ENCODE results near the gene ITGB5. TPM values are rescaled to one million over a fixed set of nuclear protein-coding genes. Genes with fewer than 3 reads are reported as not detected.

ITGB5 gene
- total and polyA plus RNA-seq, 2 donors (not counting 3 experiments of a cell fraction or from before 2014, with no cell fraction given) = 144 to 170 TPM

- no peak for TF ChIP-seq POLR2AphosphoS5 (IDR thresholded peaks at IDR 0.05; ENCODE audit: insufficient read depth, low read depth, low read length)
- no peak for TF ChIP-seq MYC (IDR thresholded peaks at IDR 0.05; ENCODE audit: low read depth, low read length)
- no peak for TF ChIP-seq MAX (IDR thresholded peaks at IDR 0.05; ENCODE audit: insufficient read depth, insufficient read length)
- no peak for TF ChIP-seq CTCF (IDR thresholded peaks at IDR 0.05; ENCODE audit: extremely low read depth in 1 of 2, insufficient read depth in 1 of 2, low read depth in 1 of 2, low read length in 2 of 2)
- no peak for TF ChIP-seq FOS (IDR thresholded peaks at IDR 0.05; ENCODE audit: borderline replicate concordance, insufficient read depth, low read length)
- no peak for TF ChIP-seq POLR2A (IDR thresholded peaks at IDR 0.05; ENCODE audit: low read depth, low read length)
- no peak for TF ChIP-seq GATA2 (IDR thresholded peaks at IDR 0.05; ENCODE audit: insufficient read depth, insufficient read length, low read depth, low read length)
- TF ChIP-seq JUN (IDR thresholded peaks at IDR 0.05; ENCODE audit: borderline replicate concordance, insufficient read depth, insufficient read length, low read depth) = no peak
- no peak for TF ChIP-seq EZH2 (IDR thresholded peaks at IDR 0.05; ENCODE audit: borderline replicate concordance, low read depth, low read length, severe bottlenecking)
- Histone ChIP-seq H3K27ac (ENCODE audit: insufficient read depth, low read depth, low read length) (no peak overlapping the region), H3K9me3 (replicated peaks; ENCODE audit: control insufficient read depth, insufficient read depth, low read length) (no peaks in the 10 kb centered on the region), H3K4me1 (ENCODE audit: control insufficient read depth, extremely low read depth, insufficient read depth, low read length) (peaks cover 3% of the 10 kb centered on the region), H3K27me3 (ENCODE audit: control insufficient read depth in 2 of 2, insufficient read depth in 2 of 2, low read length in 2 of 2) (no peaks in the 10 kb centered on the region), H2AFZ (ENCODE audit: low read depth, low read length) (no peak overlapping the region), H3K79me2 (ENCODE audit: control insufficient read depth, insufficient read depth, low read length) (no peaks in the 10 kb centered on the region), H3K9ac (replicated peaks; ENCODE audit: extremely low read depth, insufficient read depth, low read length) (no peak overlapping the region), H3K9me1 (replicated peaks; ENCODE audit: control insufficient read depth, extremely low read depth, insufficient read depth, low read length) (no peaks in the 10 kb centered on the region), H3K36me3 (ENCODE audit: control insufficient read depth in 2 of 2, extremely low read depth in 1 of 2, insufficient read depth in 2 of 2, low read length in 2 of 2) (no peaks in the 10 kb centered on the region), H3K4me3 (replicated peaks in 1 of 3; ENCODE audit: insufficient read depth in 1 of 3, low read depth in 1 of 3, low read length in 3 of 3) (no peak overlapping the region), H4K20me1 (replicated peaks; ENCODE audit: control insufficient read depth, extremely low read depth, insufficient read depth, low read length) (no peaks in the 10 kb centered on the region), H3K4me2 (ENCODE audit: insufficient read depth, low read length) (no peak overlapping the region)
- BruUV-seq (replicated peaks) = no TSS peak
- no peak for FAIRE-seq
- ChIA-PET CTCF (interaction anchor here (0.7 to 2.2 kb wide), 3 partner anchors 37 to 78 kb away, joined by 3 to 7 read pairs (median 5); no protein-coding TSS in a partner anchor), POLR2A (no interaction called here)
- no peak for DNase-seq (ENCODE audit: low read depth, low spot score)
- intact Hi-C loops (cut with micrococcal nuclease) (no loop called here), dilution Hi-C loops (cut with MboI; ENCODE audit: extremely low pct_ligation_motif_present, low sequenced_read_pairs) (no loop called here)
Observed at GRCh38 chr3:124823648-124824047, 63.5 kb downstream of the ITGB5 start.

Data from endothelial cell of umbilical vein (primary cell).